HepG2 (cell line): ENCODE results near the gene NUDT8. TPM values are rescaled to one million over a fixed set of nuclear protein-coding genes. Genes with fewer than 3 reads are reported as not detected.

Experiments used
- ATAC-seq: fragments of 200-7000 bp; cut with Tn5 transposase; 3 replicates; pipeline ENCODE4 v1.9.1; 2020; ENCODE audit warnings: mild to moderate bottlenecking, moderate library complexity
- BruUV-seq: library from RNA; stranded (reverse); fragments of 400-500 nt; replicated peaks from 2 replicates; lab custom pipeline; 2021; lab: Mats Ljungman, UMichigan
- CTCF ChIA-PET: fragments of 300-600 bp; formaldehyde crosslinking; extraction: SDS; loops from one replicate; lab custom pipeline; 2021; ENCODE audit warnings: low total read pairs, inconsistent platforms, low intra/inter-chr PET ratio; lab: Yijun Ruan, JAX
- POLR2A ChIA-PET: fragments of 350-600 bp; sonication (Branson Sonifier 250); formaldehyde crosslinking; loops from one replicate; lab custom pipeline; 2020; ENCODE audit warnings: antibody characterized with exemption, inconsistent platforms; lab: Yijun Ruan, JAX
- DNase-seq: peaks from one replicate; pipeline ENCODE4 v3.0.0-alpha.2; 2015; ENCODE audit warnings: low spot score
- FAIRE-seq: peaks from 3 replicates; lab custom pipeline; 2011; peaks lifted over from hg19 to GRCh38; lab: Jason Lieb, UNC
- H2AFZ ChIP-seq: one replicate; pipeline ENCODE4 v1.6.1; 2011; ENCODE audit warnings: low read length, inconsistent platforms
- H3K27ac ChIP-seq: fragments of 300-600 bp; 3 replicates; pipeline ENCODE4 v1.8.0; 2011; ENCODE audit warnings: mixed run types, mild to moderate bottlenecking, mixed read lengths, low read length, inconsistent platforms; ENCODE audit not compliant: insufficient read depth; ENCODE audit errors: extremely low read length
- H3K27me3 ChIP-seq, 2 experiments: fragments of 200-600 bp in 1 of 2; 2 replicates in 1 of 2; 3 replicates in 1 of 2; pipeline versions ENCODE4 v1.6.0 to v1.8.0; 2011; ENCODE audit warnings: low read length in 2 of 2, mild to moderate bottlenecking in 2 of 2, moderate library complexity in 2 of 2, inconsistent platforms in 1 of 2; ENCODE audit not compliant: insufficient read depth in 2 of 2, control insufficient read depth in 1 of 2
- H3K36me3 ChIP-seq, 2 experiments: fragments of 200-600 bp in 1 of 2; replicated peaks in 1 of 2; 2 replicates in 1 of 2; 3 replicates in 1 of 2; pipeline versions ENCODE4 v1.5.1 to v1.8.0; 2011; ENCODE audit warnings: low read length in 2 of 2, inconsistent platforms in 1 of 2; ENCODE audit not compliant: insufficient read depth in 2 of 2, control insufficient read depth in 1 of 2
- H3K4me1 ChIP-seq: 2 replicates; pipeline ENCODE4 v1.5.1; 2012; ENCODE audit warnings: low read length, inconsistent platforms; ENCODE audit not compliant: insufficient read depth
- H3K4me2 ChIP-seq: 2 replicates; pipeline ENCODE4 v1.6.0; 2011; ENCODE audit warnings: low read depth, low read length, inconsistent platforms
- H3K4me3 ChIP-seq, 3 experiments: fragments of 200-600 bp in 1 of 3; sonication (generic), shearing (Covaris generic) in 1 of 3; replicated peaks in 1 of 3; 2 replicates each; pipeline ENCODE4 v1.5.1; 2011 to 2016; ENCODE audit warnings: low read length in 3 of 3, inconsistent platforms in 2 of 3, low read depth in 2 of 3, mild to moderate bottlenecking in 2 of 3, control low read depth in 1 of 3, mixed read lengths in 1 of 3; ENCODE audit not compliant: insufficient read depth in 1 of 3
- H3K79me2 ChIP-seq: one replicate; pipeline ENCODE4 v1.6.1; 2011; ENCODE audit warnings: low read length, inconsistent platforms; ENCODE audit not compliant: insufficient read depth
- H3K9ac ChIP-seq: 2 replicates; pipeline ENCODE4 v1.6.0; 2011; ENCODE audit warnings: mild to moderate bottlenecking, low read depth, low read length, inconsistent platforms; ENCODE audit not compliant: insufficient read depth
- H3K9me3 ChIP-seq: 2 replicates; pipeline ENCODE4 v1.5.1; 2012; ENCODE audit warnings: mild to moderate bottlenecking, low read length
- H4K20me1 ChIP-seq: 2 replicates; pipeline ENCODE4 v1.6.0; 2011; ENCODE audit warnings: inconsistent platforms, mild to moderate bottlenecking, low read length, moderate library complexity; ENCODE audit not compliant: insufficient read depth
- ADNP ChIP-seq: sonication (generic); formaldehyde crosslinking; IDR thresholded peaks from 2 replicates; pipeline ENCODE4 v1.4.0; 2020; ENCODE audit warnings: missing genetic modification reagents
- DPF2 ChIP-seq: sonication (generic); formaldehyde crosslinking; IDR thresholded peaks from 2 replicates; pipeline ENCODE4 v1.4.0; 2020; ENCODE audit warnings: mild to moderate bottlenecking, low read depth, missing genetic modification reagents, borderline replicate concordance
- E2F1 ChIP-seq: sonication (generic); formaldehyde crosslinking; IDR thresholded peaks from 2 replicates; pipeline ENCODE4 v1.5.0; 2020; ENCODE audit warnings: missing genetic modification reagents
- ELK4 ChIP-seq: sonication (generic); formaldehyde crosslinking; IDR thresholded peaks from 2 replicates; pipeline ENCODE4 v1.9.0; 2021; ENCODE audit warnings: missing genetic modification reagents, borderline replicate concordance
- FOXO1 ChIP-seq: sonication (generic); formaldehyde crosslinking; IDR thresholded peaks from 2 replicates; pipeline ENCODE4 v1.4.0; 2020; ENCODE audit warnings: missing genetic modification reagents
- GATAD1 ChIP-seq: IDR thresholded peaks from 2 replicates; pipeline ENCODE4 v1.6.1; 2016; ENCODE audit warnings: missing genetic modification reagents, missing compliant biosample characterization
- HCFC1 ChIP-seq: fragments of 150-350 bp; IDR thresholded peaks from 2 replicates; pipeline ENCODE4 v1.6.1; 2014; ENCODE audit warnings: low read depth, low read length
- LBX2 ChIP-seq: sonication (generic); formaldehyde crosslinking; IDR thresholded peaks from 2 replicates; pipeline ENCODE4 v1.5.0; 2020; ENCODE audit warnings: missing genetic modification reagents, mild to moderate bottlenecking, borderline replicate concordance
- MAFG ChIP-seq: sonication (generic); formaldehyde crosslinking; IDR thresholded peaks from 2 replicates; pipeline ENCODE4 v1.5.1; 2020; ENCODE audit warnings: mild to moderate bottlenecking, missing genetic modification reagents
- MBD4 ChIP-seq: IDR thresholded peaks from 2 replicates; pipeline ENCODE4 v1.6.1; 2012; ENCODE audit warnings: low read length, inconsistent platforms, borderline replicate concordance
- NFE2L2 ChIP-seq: fragments of 150-350 bp; IDR thresholded peaks from 2 replicates; pipeline ENCODE4 v1.6.1; 2014; ENCODE audit warnings: low read length
- POGK ChIP-seq: sonication (generic); formaldehyde crosslinking; conservative IDR thresholded peaks from 2 replicates; pipeline ENCODE4 v1.8.0; 2022; ENCODE audit warnings: mild to moderate bottlenecking, moderate library complexity, missing genetic modification reagents
- ZNF138 ChIP-seq: sonication (generic); formaldehyde crosslinking; IDR thresholded peaks from 2 replicates; pipeline ENCODE4 v1.5.0; 2020; ENCODE audit warnings: mild to moderate bottlenecking, low read depth, missing genetic modification reagents
- ZNF317 ChIP-seq: sonication (generic); formaldehyde crosslinking; IDR thresholded peaks from 2 replicates; pipeline ENCODE4 v1.5.0; 2020; ENCODE audit warnings: mild to moderate bottlenecking, missing genetic modification reagents
- ZNF564 ChIP-seq: sonication (generic); formaldehyde crosslinking; IDR thresholded peaks from 2 replicates; pipeline ENCODE4 v1.8.1; 2023; ENCODE audit warnings: mild to moderate bottlenecking, missing genetic modification reagents
- ZNF577 ChIP-seq: sonication (generic); formaldehyde crosslinking; IDR thresholded peaks from 2 replicates; pipeline ENCODE4 v1.4.0; 2020; ENCODE audit warnings: mild to moderate bottlenecking, low read depth, missing genetic modification reagents, borderline replicate concordance
- ZNF615 ChIP-seq: sonication (generic); formaldehyde crosslinking; IDR thresholded peaks from 2 replicates; pipeline ENCODE4 v1.5.0; 2020; ENCODE audit warnings: mild to moderate bottlenecking, missing genetic modification reagents, borderline replicate concordance
- ZNF639 ChIP-seq: conservative IDR thresholded peaks from 2 replicates; pipeline ENCODE4 v1.6.1; 2018; ENCODE audit warnings: missing genetic modification reagents
- ZNF724P ChIP-seq: sonication (generic); formaldehyde crosslinking; IDR thresholded peaks from 2 replicates; pipeline ENCODE4 v1.8.0; 2022; ENCODE audit warnings: missing genetic modification reagents, borderline replicate concordance
- ZSCAN22 ChIP-seq: sonication (generic); formaldehyde crosslinking; IDR thresholded peaks from 2 replicates; pipeline ENCODE4 v1.4.0; 2020; ENCODE audit warnings: mild to moderate bottlenecking, missing genetic modification reagents
- WGBS: methylation state at CpG from one replicate; pipeline ENCODE4 v1.1.6; 2017; ENCODE audit warnings: low lambda C conversion rate; 5-methylcytosine and 5-hydroxymethylcytosine counted together
- in situ Hi-C: cut with HindIII; loops from 2 replicates; pipeline ENCODE4 v1.10.0; 2017; ENCODE audit warnings: low pct_unique_long_range_greater_than_20kb; ENCODE audit not compliant: extremely low pct_ligation_motif_present
- intact Hi-C: fragments of 100-400 bp; cut with micrococcal nuclease; formaldehyde crosslinking; loops from one replicate; pipeline ENCODE4 v1.10.0; 2022; ENCODE audit not compliant: unreplicated experiment
- polyA plus RNA-seq, 8 experiments: library from polyadenylated mRNA; depleted of rRNA in 3 of 8; stranded (reverse) in 7 of 8; unstranded in 1 of 8; fragments of >200 nt; fragmentation: Illumina TruSeq in 4 of 8; extraction: Trizol in 4 of 8; gene quantifications; 2 replicates each; pipeline versions ENCODE4 v1.2.1 to v1.2.3, GENCODE V29; 2011 to 2016; ENCODE audit warnings: low read depth in 4 of 8, missing spikeins in 1 of 8, mixed read lengths in 1 of 8; ENCODE audit not compliant: insufficient read depth in 1 of 8
- total RNA-seq, 5 experiments: library from RNA; depleted of rRNA; stranded (reverse); fragments of >200 nt; fragmentation: Illumina TruSeq; extraction: Trizol; gene quantifications; 2 replicates each; pipeline ENCODE4 v1.2.3, GENCODE V29; 2016; ENCODE audit warnings: low read depth in 1 of 5

Gene NUDT8
- total and polyA plus RNA-seq, 2 of the 13 experiments (the other 11 are each of a cell fraction or from before 2014, with no cell fraction given) = 6.7 to 25.8 TPM

GRCh38 chr11:67654225-67654624 lies 24.5 kb upstream of the NUDT8 start:
- H3K79me2 ChIP-seq = no peaks in the 10 kb centered on the region
- H2AFZ ChIP-seq = no peak overlapping the region
- POLR2A ChIA-PET = interaction anchor here (1.5 kb wide), 1 partner anchor 24 kb away, joined by 4 read pairs; the partner anchor contains the start of gene NUDT8
- no peaks in the 10 kb centered on the region for H3K36me3 ChIP-seq
- no peak for DNase-seq
- in situ Hi-C loops = loop anchor here (25.0 kb wide), 1 partner anchor 133 kb away; no protein-coding TSS in a partner anchor
- H3K4me3 ChIP-seq = no peak overlapping the region
- CTCF ChIA-PET = no interaction called here
- TF ChIP-seq ZNF724P (CRISPR knock-in tag) (no peak), ZSCAN22 (no peak), ZNF317 (CRISPR knock-in tag) (no peak), NFE2L2 (no peak), POGK (CRISPR knock-in tag) (no peak), MBD4 (no peak), ZNF564 (no peak), HCFC1 (no peak), ZNF138 (CRISPR knock-in tag) (no peak), DPF2 (CRISPR knock-in tag) (no peak), LBX2 (CRISPR knock-in tag) (no peak), GATAD1 (CRISPR knock-in tag) (no peak), FOXO1 (no peak), ADNP (CRISPR knock-in tag) (no peak), ZNF615 (CRISPR knock-in tag) (no peak), ZNF577 (CRISPR knock-in tag) (no peak), ELK4 (no peak), E2F1 (CRISPR knock-in tag) (no peak), MAFG (no peak), ZNF639 (CRISPR knock-in tag) (no peak)
- H3K9me3 ChIP-seq = peaks cover 5% of the 10 kb centered on the region; the same call in 1 of the 2 replicates
- H3K27me3 ChIP-seq = no peaks in the 10 kb centered on the region
- intact Hi-C loops = no loop called here
- H3K4me1 ChIP-seq = peaks cover 45% of the 10 kb centered on the region
- no peak overlapping the region for H3K27ac ChIP-seq
- H4K20me1 ChIP-seq = no peaks in the 10 kb centered on the region
- no TSS peak for BruUV-seq
- ATAC-seq = no peak
- 48% methylated on average over 9 of the region's 9 CpGs for WGBS
- H3K4me2 ChIP-seq = no peak overlapping the region
- no peak overlapping the region for H3K9ac ChIP-seq
- no peak for FAIRE-seq
